GM19452 (cell line): ENCODE measurements around the gene GGTLC3.
"Not testable (repeated sequence)": the region's sequence is repeated elsewhere in the genome, so short reads cannot be mapped to it uniquely, and the experiment has no call there.

Source experiments
- ATAC-seq: cut with Tn5 transposase; IDR thresholded peaks from one replicate; pipeline ENCODE4 v1.9.1; 2021; ENCODE audit not compliant: unreplicated experiment

The GGTLC3 gene

GRCh38 chr22:18518061-18518460, at the start of gene GGTLC3:
Gene GGTLC3 (minus strand): TSS chr22:18518161. CDS start chr22:18517897, 264 bp downstream.
- not testable (repeated sequence) for ATAC-seq

DNA sequence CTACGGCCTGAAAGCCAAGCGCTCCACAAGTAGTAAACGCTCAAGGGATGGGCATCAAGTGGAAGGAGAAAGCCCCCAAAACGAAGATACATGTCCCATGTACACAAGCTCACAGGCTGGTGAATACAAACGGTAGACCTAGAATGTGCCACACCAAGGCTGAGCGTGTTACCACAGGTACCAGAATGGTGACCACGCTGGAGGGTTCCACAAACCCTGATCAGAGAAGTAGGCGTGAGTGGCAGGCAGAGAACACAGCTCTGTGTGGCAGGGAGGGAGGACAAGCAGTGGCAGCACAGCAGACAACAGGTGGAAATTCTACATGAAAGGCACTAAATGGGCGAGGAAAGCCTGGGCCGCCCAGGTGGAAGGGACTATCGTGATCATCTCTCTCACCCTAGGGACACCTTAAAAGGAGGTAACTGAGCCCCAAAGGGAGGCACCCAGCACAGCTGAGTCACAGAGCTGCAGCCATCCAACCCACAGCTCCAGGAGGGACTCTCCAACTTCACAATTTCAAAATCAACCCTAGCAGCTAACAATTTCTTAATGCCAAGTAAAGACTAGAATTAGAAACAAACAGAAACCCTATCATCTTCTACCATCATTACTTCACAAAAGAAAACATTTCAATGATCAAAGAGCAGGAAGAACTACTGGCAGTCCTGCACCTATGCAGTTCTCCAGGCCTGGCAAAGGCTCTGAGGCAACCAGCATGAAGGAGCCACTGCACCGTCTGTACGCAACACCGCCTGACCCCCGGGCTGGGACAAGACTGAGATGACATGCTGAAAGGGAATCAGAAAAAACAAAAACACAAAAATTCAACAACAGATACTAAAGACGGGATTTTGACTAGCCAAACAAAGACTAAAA, 42.4 kb upstream of the GGTLC3 start:
- ATAC-seq = not testable (repeated sequence)

GRCh38 chr22:18558939-18559338, 41.0 kb upstream of the GGTLC3 start:
- ATAC-seq = not testable (repeated sequence)

GRCh38 chr22:18558516-18558915, 40.6 kb upstream of the GGTLC3 start:
- not testable (repeated sequence) for ATAC-seq

DNA sequence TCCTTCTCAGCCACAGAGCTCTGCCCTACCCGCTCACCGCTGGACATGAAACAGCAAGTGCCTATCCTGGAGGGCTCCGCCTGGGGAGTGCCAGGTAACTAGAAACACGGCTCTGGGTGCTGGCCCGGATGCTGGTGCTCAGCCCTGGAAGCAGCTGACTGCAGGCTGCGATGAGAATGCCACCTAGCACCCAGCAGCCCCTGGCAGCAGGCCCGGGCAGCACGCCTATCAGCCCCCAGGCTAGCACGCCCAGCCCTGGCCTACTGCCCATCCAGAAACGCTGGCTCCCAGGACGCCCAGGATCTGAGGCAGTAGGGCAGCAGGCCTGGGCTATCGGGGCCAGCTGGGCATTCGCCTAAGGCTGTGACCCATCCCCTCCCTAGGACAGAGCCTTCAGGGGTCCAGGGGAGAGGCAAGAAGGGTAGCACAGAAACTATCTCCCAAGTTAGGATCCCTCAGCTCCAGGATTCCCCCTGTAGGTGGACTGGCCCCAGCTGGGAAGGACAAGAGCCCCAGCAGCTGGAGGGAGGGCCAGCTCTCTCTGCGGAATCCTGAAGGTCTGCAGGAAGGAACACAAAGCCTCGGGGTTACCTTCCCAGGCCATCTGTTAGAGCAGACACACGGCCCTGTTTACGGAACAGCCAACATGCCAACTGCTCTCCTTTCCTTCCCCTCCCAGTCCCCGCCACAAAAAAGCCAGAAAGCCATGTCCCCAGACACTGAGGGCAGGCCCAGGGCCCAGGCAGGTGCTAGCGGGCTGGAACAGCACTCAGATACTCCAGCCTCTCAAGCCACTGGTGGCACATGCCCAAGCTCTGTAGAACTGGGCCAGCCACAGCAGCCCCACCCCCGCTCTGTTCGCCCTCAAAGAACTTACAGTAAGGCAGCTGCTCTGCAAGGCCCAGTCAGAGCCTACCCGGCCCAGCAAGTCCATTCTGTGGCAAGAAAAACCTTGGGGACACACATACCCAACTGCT, 36.6 kb upstream of the GGTLC3 start:
- ATAC-seq = not testable (repeated sequence)

- not testable (repeated sequence) for ATAC-seq
These were observed 35.1 kb upstream of the GGTLC3 start for GRCh38 chr22:18552839-18553597.

GRCh38 chr22:18551046-18551445, 33.1 kb upstream of the GGTLC3 start:
- not testable (repeated sequence) for ATAC-seq

DNA sequence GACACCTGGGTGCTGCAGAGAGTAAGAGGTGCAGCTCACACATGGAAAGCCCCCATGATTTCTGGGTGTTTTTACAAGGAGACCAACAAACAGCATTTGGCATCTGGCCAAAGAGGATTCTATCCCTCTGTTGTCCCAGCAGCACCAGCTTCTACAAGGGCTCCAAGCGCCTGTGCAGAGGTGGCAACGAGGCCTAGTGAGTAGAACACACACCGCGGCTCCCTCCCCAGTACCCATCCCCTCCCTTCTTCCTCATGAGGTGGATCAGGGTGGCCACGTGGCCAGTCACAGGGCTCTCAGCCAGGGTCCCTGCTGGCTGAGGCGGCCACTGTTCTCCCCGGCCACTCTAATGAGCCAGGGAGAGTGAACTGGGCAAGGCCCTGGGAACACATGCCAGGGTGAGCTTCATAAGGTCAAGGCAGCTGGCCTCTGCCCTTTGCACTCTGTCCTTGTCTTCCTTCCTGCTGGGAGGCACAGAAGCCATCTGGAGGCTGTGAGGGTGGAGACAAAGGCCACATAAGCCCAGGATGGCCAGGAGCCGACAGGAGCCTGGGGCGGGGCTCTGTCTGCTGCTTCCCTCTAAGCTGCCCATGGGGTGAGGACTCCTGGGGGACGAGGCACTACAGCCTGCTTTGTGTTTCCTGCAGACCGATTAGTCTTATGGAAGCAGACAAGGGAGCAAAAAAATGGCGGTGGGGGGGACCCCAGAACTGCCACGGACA, 31.7 kb upstream of the GGTLC3 start:
- not testable (repeated sequence) for ATAC-seq

DNA sequence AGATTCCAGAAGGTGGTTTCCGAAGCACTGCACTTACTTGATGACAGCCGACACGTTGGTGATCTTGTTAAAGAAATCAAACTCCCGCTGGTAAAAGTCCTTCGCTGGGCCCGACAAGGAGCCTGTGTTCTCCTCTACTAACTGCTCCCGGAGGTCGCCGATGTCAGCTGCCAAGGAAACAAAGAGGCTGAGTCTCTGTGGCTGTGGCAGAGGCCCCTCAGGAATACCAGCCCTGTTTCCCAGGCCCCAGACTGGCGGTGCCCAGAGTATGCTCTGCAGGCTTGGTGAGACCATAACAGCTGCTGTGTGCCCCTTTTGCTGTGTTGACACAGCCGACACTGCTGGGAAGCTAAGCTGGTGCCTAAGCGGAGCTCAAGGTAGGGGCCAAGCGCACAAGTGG, 26.7 kb upstream of the GGTLC3 start:
- ATAC-seq = not testable (repeated sequence)

GRCh38 chr22:18543400-18543799, 25.4 kb upstream of the GGTLC3 start:
- ATAC-seq = not testable (repeated sequence)

DNA sequence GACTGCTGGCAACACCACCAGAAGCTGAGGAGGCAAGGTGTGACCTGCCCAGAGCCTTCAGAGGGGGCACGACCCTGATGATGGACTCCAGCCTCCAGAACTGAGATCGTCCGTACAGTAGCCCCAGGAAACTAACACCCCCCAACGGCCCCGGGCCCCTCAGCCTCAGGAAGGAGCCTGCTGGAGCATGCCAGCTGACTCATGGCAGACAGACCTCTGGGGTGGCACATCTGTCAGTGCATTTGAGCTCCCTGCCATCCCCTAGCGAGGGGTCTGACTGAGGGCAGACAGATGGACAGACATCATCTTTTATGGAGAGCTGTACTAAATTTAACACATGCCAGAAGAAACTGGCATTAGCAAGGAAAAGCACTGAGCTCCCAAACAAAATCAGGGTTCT, 22.0 kb upstream of the GGTLC3 start:
- ATAC-seq = not testable (repeated sequence)

- not testable (repeated sequence) for ATAC-seq
These were observed 16.4 kb upstream of the GGTLC3 start for GRCh38 chr22:18534315-18534714.

DNA sequence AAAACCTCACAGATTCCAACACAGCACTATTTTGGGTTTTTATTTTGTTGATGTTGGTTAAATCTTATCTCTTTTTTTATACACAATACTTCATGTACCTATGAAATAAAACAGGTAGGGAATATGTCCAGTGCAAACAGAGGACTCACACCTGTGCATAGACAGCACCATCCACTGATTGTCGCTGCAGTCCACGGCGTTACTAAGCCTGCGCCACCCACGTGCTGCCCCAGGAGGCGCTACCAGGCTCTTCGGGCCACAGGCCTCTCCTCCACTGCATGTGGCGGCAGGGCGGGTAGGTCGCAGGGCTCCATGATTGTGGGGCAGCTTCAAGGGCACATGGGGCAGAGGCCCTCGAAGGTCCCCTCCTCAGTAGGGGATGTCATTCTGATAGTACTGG, 15.7 kb upstream of the GGTLC3 start:
- not testable (repeated sequence) for ATAC-seq

GRCh38 chr22:18529416-18530145, 11.6 kb upstream of the GGTLC3 start:
- peak; percentile 21 for ATAC-seq

DNA sequence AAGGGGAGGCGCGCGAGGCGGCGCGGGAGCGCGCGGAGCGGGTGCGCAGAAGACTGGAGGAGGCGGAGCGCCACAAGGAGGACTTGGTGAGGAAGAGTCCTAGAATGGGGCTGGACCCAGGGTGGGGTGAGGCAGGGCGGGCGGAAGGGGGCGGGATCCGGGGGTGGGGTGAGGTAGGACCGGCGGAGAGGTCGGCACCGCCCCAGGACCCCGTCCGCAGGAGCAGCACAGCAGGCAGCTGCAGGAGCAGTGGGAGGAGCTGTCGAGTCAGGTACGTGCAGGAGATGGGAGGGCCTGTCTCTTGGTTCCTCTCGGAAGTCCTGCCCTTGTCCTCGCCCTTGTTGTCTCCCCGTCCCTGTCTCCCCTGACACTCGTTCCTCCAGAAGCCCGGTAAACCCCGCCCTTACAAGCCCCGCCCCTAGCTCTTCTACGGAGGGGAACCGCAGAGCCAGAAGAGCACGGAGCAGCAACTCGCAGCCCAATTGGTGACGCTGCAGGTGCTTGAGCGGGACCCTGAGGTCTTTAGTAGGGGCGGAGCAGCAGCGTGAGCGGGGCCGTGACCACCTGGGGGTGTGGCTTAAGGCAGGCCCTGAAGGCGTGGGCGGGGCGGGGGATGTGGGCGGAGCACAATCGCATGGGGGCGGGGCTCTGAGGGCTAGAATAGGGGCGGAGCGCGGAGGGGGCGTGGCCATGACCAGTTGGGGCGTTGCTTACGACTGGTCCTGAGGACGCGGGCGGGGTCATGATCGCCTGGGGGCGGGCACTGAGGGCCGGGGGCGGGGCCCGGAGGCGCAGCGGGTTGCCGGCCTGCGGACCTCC, 10.8 kb upstream of the GGTLC3 start:
- peak; percentile 66 for ATAC-seq

DNA sequence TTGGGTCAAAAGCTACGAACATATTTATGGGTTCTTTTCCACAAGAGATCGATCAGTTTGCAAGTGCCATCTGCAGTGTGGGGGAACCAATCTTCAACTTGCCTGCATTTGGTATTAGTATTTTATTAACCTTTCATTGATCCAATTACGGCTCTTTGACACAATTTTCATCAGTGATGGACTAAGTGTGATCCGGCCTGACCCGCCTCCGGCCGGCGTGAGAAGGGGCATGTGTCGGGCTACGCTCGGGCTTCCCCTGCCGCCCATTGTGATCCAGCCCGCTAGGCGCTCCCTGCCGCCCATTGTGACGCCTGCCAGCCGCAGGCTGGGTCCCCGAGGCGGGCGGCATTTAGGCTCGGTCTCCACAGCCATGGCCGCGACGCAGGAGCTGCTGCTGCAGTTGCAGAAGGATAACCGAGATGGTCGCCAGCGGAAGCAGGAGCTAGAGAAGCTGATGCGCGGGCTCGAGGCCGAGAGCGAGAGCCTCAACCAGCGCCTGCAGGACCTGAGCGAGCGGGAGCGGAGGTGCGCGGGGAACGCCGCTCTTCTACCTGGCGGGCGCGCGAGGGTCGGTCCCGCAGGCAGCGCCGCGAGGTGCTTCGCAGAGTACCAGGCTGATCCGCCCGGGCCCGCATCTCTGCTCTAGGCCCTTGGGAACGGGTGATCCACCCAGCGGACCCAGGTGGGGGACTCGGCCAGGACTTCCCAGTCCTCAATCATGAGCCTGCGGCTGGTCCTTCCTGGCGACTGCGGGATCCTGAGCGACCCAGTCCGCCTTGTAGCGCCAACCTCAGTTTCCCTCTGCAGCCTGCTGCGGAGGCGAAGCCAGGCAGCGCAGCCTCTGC, 10.0 kb upstream of the GGTLC3 start, which contains the start of gene TMEM191B:
Gene TMEM191B (plus strand): TSS at position 51 of the 845 bp plus-strand sequence. CDS start 179 bp downstream, at position 230.
- ATAC-seq = peak; percentile 32

GRCh38 chr22:18523328-18523727, 5.4 kb upstream of the GGTLC3 start:
- not testable (repeated sequence) for ATAC-seq
